DMS 273 treated with DMSO at 0.1 percent for 48 hours (cell line): ENCODE data around the gene RMND1.
"Not testable (repeated sequence)": the region's sequence is repeated elsewhere in the genome, so short reads cannot be mapped to it uniquely, and the experiment has no call there.

Source experiments
- DNase-seq: peaks from one replicate; lab custom pipeline; 2025; lab: John Stamatoyannopoulos, UW

The RMND1 gene

DNA sequence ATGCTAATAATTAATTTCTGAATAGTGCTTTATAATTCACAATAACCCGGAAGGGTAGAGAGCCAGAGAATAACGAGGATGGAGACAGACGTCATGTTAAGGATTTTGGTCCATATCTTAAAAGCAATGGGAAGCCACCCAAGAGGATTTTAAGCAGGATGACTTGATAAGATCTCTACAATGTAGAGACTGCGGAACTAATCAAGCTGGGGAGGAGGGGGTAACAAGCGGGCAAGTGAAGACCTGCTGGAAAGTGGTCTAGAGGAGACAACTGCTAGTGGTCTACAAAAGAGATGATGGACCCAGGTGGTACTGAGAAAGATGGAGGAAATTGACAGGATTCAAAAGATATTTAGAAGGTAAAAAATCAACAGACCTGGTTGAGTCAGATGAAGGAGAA is 67.8 kb downstream of the RMND1 start:
- DNase-seq, result no peak

DNA sequence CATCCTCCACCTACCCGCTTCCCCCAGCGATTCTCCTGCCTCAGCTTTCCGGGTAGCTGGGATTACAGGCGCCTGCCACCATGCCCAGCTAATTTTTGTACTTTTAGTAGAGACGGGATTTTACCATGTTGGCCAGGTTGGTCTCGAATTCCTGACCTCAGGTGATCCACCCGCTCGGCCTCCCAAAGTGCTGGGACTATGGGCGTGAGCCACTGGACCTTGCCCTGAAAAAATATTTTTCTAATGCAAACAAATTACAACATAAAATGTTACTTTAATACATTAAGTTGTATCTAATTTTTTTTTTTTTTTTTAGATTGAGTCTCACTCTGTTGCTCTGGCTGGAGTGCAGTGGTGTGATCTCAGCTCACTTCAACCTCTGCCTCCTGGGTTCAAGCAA is 69.3 kb downstream of the RMND1 start:
- DNase-seq, result not testable (repeated sequence)

DNA sequence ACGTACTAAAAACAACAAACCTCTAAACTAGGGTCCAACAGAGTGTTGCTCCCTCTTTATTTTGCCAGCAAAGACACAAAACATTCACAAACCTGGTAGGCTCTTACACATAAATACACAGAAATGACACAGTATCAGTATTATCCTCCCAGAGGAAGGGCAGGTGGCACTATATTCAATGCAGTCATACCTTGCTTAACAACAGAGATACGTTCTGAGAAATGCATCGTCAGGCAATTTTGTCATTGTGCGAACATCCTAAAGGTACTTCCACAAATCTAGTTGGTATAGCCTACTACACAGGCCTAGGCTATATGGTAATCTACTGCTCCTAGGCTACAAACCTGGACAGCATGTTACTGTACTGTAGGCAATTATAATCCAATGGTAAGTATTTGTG is 70.2 kb downstream of the RMND1 start:
- DNase-seq, result no peak

DNA sequence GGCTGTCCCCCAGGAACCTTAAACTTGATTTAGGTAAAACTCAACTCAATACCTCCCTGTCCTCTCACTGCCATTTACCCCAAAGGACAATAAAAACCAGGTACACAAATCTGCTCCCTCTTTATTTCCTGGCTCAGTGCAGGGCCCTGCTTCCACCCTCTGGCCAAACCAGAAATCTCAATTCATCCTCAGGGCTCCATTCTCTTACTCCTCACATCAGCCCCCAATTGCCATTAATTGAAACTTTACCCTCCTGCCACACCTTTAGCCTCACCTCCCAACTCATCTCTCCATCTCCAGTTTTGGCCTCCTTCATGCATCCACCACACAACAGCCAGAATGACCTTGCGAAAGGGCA is 71.1 kb downstream of the RMND1 start:
- no peak for DNase-seq

DNA sequence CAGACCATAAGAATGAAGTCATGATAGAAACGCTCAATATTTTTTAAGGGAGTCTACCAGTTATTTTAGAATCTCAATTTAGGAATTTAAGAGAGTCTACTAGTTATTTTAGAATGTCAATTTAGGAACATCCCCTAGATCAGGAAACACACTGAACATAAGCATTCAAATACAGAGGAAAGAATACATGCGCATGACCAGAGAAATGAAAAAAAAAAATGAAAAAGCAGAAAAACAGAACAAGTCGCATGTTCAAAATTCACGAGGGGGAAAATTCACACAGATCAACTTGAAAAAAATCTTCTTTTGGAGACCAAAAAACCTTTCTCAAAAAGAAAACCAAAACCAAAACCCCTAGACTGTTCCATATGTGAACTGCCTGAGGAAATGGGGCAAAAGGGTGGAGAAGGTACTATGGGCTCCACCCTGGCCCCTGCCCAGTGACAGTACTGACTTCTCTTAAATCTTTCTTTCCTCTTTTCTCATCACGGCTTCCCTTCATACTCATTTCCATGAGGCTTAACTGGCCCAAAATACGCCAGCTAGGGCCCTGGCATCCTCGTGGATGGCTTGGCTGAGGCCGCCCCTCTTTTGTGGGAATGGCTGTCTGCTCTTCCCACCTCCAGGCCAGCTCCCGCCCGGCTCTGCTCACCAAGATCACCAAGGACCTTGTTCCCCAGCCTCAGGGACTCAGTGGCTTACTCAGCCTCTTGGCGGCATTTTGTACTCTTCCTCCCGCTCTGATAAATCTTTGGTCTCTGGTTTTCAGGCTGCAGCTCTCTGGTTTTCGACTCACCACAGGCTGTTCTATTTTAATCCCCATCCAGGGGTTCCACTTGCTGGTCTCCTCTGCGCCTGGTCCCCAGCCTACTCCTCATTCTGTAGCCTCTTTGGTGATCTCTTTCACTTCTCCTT is 71.7 kb downstream of the RMND1 start:
- DNase-seq, result no peak

DNA sequence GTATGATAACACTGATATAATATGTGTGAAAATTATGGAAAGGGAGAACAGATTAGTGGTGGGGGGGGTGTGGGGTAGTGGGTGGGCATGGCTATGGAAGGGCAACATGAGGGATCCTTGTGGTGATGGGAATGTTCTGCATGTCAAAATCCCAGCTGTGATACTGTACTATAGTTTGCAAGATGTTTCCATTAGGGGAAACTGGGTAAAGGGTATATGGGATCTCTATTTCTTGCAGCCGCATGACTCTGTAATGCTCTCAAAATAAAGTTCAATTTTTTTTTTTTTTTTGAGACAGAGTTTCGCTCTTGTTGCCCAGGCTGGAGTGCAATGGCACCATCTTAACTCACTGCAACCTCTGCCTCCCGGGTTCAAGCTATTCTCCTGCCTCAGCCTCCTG is 74.8 kb downstream of the RMND1 start:
- no peak for DNase-seq

DNA sequence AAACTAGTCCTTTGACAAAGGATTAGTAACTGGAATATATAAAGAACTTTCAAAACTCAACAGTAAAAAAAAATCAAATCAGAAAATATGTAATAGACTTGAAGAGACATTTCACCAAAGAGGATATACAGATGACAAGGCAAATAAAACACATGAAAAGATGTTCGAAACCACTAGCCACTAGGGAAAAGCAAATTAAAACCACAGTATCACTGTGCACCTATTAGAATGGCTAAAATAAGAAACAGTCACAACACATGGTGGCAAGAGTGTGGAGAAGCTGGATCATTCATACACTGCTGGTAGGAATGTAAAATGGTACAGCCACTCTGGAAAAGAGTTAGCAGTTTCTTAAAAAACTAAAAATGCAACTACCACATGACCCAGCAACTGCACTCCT is 75.5 kb downstream of the RMND1 start:
- no peak for DNase-seq

DNA sequence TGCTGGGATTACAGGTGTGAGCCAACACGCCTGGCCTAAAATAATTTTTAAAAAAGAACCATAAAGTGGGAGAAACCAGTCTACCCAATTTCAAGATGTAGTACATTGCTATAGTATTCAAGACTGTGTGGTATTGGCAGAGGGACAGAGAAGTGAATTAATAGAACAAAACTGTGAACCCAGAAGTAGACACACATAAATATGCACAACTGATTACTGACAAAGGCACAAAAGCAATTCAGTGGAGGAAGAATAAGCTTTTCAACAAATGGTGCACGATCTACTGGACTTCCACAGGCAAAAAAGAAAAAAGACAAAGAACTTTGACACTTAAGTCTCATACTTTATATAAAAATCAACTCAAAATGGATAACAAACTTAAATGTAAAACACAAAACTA is 76.1 kb downstream of the RMND1 start:
- DNase-seq, result no peak

DNA sequence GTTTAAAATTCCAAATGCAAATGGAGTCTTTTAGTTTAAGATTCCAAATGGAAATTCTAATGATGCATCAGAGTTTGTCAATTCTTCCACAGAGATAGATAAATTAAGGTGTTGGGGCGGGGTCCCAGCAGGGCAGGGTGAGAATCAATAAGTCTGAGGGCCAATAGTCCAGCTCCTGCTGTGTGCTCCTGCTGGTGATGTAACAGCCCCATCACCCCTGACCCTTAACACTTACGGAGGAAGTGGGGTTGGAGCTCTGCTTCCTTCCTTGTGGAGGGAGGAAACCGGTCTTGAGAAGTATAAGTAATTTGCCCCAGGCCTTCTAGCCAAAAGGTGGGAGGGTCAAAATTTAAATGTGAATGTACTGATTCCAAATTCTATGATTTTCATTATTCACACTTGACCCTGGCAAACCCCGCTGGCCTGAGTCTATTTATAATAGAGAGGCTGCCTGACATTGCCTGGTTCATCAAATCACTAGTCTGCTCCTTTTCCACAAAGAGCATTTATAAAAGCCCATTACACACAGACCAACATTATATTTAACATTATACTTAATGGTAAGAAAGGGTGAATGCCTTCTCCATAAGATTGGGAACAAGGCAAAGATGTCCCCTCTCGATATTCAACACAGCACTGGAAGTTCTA is 77.8 kb downstream of the RMND1 start:
- DNase-seq, result no peak

DNA sequence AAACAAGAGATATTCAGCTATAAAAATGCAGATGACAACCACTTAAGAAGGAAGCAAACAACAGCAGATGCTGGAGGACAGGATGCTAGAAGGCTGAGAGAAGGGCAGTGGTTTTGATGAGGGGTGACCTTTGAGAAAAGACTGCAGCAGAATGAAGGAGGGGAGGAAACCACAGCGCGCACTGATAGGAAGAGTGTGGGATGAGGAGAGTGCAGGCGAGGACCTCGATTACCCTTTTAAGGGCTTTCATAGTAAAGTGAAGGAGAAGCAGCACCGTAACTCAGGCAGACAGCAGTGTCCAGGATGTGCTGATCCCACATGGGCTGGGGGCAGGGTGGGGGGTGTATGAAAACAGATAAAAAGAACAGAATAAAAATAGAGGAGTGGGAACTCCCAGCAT is 79.8 kb downstream of the RMND1 start:
- DNase-seq, result no peak

DNA sequence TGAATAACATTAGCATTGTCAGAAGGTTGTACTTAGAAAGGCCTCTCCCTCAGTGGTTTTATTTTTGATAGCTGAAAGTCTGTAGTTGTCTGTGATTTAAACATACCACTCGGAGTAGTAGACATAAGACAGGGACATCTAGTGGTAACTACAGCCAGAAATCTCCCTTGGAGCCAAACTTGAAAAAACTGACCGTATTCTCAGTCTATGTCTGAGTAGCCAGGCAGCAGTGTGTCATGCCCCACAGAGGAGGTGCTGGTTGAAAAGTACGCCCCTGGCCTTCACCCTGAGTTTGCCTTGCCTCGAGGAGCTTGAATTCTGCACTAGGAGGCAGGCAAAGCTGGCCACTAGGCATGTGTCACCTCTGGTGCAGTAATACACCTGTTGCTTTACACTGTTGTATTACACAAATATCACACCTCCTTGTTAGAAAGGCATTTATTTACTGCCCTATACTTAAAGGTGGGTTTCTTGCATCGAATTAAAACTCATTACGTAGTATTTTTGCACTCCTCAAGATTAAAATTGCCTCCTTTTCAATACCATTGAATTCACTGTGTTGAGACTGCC is 81.3 kb downstream of the RMND1 start:
- no peak for DNase-seq

DNA sequence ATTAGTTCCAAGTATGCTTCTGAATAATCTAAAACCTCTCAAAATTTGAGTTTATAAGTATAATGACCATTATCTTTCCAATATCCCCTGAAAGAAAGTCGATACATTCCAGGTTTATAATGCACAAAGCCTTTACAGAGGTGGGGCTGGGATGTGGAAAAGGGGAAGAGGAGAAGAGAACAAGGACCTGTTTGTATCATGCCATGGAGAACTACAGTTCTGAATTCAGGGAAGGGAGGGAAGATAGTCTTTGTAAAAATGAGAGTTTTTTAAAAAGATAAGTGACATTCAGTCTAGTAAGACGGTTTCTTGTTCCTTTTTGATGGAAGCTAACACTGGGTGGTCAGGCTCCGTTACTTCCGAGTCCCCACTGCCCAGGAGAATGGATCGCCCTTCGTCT is 86.7 kb downstream of the RMND1 start:
- DNase-seq, result no peak

DNA sequence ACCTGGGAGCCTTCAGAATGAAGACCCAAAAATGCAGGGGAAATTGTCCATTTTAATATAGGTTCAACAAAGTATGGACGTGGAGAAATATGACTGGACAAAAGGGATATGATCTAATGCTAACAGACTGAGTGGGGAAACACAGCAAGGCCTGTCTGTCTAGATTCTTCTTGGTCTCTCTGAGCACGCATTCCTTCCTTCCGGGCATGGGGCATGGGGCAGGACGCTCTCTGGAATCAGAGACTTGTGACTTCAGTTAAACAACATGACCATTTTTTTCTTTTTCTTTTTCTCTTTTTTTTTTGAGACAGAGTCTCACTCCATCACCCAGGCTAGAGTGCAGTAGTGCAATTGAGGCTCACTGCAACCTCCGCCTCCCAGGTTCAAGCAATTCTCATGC is 92.4 kb downstream of the RMND1 start:
- DNase-seq, result no peak

DNA sequence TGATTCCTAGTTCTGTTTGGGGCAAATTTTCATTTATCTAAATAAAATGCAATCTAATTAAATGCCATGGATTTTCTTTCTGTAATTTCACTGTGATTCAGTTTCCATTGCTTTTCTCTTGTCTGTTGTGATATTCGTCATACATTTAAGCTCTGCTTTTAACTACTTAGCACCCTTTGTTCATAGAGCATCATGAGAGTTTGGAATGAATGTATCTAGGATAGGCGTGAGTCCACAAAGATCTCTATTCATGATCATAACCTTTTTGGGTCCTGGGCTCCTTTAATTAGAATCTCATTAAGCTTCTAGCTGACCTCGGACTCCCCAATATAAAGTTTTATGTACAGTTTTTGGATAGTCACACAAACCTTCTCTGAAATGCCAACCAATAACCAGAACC is 93.5 kb downstream of the RMND1 start:
- no peak for DNase-seq

DNA sequence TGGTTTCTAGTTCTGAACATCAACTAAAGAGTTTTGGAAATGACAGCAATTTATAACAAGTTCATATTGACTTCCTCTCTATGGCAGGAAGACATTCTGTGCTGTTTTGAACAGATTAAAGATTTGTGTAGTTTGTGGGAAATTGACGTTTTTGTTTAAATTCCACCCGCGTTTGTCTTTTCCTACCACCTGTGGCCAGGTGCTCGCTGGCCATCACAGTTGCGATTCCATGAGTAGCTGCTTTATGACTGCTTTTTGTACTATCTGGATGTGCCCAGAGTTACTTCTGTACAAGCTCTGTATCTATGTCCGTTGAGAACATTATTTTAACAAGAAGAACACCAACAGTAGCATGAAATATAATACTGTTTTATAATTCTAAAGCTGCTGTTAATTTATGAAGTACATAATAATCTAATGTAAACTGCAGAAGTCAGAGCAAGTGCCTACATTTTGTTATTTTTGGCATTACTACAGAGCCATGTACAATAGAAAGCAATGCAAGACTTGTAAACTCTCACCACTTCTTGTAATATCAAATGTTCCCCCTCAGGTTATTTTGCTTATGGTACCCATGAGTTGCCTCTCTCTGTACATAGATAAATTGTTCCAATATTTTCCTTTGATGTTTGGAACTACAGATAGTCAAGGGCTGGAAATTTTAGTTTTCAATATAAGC is 94.0 kb downstream of the RMND1 start:
- no peak for DNase-seq

DNA sequence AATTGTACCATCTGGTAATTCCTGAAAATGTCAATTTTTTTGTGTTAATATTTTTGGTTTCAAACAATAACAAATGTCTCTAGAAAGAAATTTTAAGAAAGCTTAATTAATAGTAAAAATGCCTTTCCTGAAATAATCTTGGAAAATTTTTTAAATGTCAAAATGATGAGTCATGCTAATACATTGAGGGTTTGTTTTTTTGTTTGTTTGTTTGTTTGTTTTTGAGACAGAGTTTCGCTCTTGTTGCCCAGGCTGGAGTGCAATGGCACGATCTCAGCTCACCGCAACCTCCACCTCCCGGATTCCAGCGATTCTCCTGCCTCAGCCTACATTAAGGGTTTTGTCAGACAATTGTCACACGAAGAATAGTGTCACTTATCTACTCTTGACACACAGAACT is 94.9 kb downstream of the RMND1 start:
- DNase-seq, result not testable (repeated sequence)
